ENCODE measurements around the gene PAQR5. TPM values are rescaled to one million over a fixed set of nuclear protein-coding genes. Genes with fewer than 3 reads are reported as not detected.

PAQR5 gene
- total RNA-seq, 1 experiment from 2014 or later = 9.4 TPM

GRCh38 chr15:69424001-69424400, 125.3 kb downstream of the PAQR5 start (continued):
- TF ChIP-seq, protein P1, sequence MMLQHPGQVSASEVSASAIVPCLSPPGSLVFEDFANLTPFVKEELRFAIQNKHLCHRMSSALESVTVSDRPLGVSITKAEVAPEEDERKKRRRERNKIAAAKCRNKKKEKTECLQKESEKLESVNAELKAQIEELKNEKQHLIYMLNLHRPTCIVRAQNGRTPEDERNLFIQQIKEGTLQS (CRISPR knock-in tag; conservative IDR thresholded peaks at IDR 0.05) = no peak
- TF ChIP-seq, protein P2, sequence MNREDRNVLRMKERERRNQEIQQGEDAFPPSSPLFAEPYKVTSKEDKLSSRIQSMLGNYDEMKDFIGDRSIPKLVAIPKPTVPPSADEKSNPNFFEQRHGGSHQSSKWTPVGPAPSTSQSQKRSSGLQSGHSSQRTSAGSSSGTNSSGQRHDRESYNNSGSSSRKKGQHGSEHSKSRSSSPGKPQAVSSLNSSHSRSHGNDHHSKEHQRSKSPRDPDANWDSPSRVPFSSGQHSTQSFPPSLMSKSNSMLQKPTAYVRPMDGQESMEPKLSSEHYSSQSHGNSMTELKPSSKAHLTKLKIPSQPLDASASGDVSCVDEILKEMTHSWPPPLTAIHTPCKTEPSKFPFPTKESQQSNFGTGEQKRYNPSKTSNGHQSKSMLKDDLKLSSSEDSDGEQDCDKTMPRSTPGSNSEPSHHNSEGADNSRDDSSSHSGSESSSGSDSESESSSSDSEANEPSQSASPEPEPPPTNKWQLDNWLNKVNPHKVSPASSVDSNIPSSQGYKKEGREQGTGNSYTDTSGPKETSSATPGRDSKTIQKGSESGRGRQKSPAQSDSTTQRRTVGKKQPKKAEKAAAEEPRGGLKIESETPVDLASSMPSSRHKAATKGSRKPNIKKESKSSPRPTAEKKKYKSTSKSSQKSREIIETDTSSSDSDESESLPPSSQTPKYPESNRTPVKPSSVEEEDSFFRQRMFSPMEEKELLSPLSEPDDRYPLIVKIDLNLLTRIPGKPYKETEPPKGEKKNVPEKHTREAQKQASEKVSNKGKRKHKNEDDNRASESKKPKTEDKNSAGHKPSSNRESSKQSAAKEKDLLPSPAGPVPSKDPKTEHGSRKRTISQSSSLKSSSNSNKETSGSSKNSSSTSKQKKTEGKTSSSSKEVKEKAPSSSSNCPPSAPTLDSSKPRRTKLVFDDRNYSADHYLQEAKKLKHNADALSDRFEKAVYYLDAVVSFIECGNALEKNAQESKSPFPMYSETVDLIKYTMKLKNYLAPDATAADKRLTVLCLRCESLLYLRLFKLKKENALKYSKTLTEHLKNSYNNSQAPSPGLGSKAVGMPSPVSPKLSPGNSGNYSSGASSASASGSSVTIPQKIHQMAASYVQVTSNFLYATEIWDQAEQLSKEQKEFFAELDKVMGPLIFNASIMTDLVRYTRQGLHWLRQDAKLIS (CRISPR knock-in tag; IDR thresholded peaks at IDR 0.05; ENCODE audit: borderline replicate concordance) = no peak
- TF ChIP-seq, protein P3, sequence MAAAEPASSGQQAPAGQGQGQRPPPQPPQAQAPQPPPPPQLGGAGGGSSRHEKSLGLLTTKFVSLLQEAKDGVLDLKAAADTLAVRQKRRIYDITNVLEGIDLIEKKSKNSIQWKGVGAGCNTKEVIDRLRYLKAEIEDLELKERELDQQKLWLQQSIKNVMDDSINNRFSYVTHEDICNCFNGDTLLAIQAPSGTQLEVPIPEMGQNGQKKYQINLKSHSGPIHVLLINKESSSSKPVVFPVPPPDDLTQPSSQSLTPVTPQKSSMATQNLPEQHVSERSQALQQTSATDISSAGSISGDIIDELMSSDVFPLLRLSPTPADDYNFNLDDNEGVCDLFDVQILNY (CRISPR knock-in tag; IDR thresholded peaks at IDR 0.05) = no peak
- no peak for TF ChIP-seq ATF6 (CRISPR knock-in tag; IDR thresholded peaks at IDR 0.05)
- TF ChIP-seq CREM (CRISPR knock-in tag; IDR thresholded peaks at IDR 0.05) = no peak
- TF ChIP-seq NR2C2 (CRISPR knock-in tag; IDR thresholded peaks at IDR 0.05) = no peak

DNA sequence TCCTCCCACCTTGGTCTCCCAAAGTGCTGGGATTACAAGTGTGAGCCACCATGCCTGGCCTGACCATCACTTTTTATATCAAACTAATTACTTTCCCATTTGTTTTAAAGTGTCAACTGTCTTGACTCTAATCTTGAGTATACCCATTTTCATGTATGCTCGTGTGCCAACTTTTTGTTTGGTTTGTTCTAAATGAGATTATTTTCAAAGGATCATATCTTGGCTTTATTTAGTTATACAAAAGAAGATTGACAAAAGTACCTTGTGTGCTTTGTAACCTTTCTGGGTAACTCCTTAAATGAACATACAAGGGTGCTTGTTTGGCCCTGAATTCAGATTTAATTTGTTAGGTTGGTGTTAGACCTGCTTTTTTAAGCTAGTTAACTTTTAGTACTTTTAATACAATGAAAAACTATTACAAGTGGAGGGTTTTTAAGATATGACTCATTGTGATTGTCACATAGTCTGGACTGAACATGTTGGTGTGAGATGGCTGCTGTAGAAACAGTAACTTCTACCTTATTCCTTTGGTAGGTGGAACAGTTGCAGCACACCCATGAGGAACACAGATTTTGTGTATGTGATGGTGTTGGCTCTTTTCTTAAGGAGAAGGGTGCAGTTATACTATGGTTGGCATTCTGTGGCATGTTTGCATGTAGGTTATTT, 126.2 kb downstream of the PAQR5 start:
- no peaks in the 10 kb centered on the region for H3K4me1 Mint-ChIP-seq
- peaks cover 82% of the 10 kb centered on the region for H3K36me3 Mint-ChIP-seq
- H3K4me3 Mint-ChIP-seq = no peak overlapping the region
- no peaks in the 10 kb centered on the region for H3K27me3 Mint-ChIP-seq (ENCODE audit: low read depth)
- ChIA-PET POLR2A (no interaction called here), CTCF (no interaction called here)
- no peak overlapping the region for H3K27ac Mint-ChIP-seq
- no peak for DNase-seq (ENCODE audit: low spot score)
- ATAC-seq = no peak
- TF ChIP-seq ZMAT4 (CRISPR knock-in tag; IDR thresholded peaks at IDR 0.05) (no peak), TEAD4 (CRISPR knock-in tag; IDR thresholded peaks at IDR 0.05) (no peak), JAZF1 (CRISPR knock-in tag; IDR thresholded peaks at IDR 0.05) (no peak), SMAD3 (CRISPR knock-in tag; IDR thresholded peaks at IDR 0.05; ENCODE audit: borderline replicate concordance) (no peak), MAX (CRISPR knock-in tag; IDR thresholded peaks at IDR 0.05) (no peak), KAT7 (CRISPR knock-in tag; IDR thresholded peaks at IDR 0.05; ENCODE audit: borderline replicate concordance) (no peak), NR2C2 (CRISPR knock-in tag; IDR thresholded peaks at IDR 0.05) (no peak), ATF2 (CRISPR knock-in tag; IDR thresholded peaks at IDR 0.05; ENCODE audit: borderline replicate concordance, low read depth) (no peak), ATF1 (CRISPR knock-in tag; IDR thresholded peaks at IDR 0.05) (no peak)
- TF ChIP-seq, protein P4, sequence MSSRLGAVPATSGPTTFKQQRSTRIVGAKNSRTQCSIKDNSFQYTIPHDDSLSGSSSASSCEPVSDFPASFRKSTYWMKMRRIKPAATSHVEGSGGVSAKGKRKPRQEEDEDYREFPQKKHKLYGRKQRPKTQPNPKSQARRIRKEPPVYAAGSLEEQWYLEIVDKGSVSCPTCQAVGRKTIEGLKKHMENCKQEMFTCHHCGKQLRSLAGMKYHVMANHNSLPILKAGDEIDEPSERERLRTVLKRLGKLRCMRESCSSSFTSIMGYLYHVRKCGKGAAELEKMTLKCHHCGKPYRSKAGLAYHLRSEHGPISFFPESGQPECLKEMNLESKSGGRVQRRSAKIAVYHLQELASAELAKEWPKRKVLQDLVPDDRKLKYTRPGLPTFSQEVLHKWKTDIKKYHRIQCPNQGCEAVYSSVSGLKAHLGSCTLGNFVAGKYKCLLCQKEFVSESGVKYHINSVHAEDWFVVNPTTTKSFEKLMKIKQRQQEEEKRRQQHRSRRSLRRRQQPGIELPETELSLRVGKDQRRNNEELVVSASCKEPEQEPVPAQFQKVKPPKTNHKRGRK (CRISPR knock-in tag; IDR thresholded peaks at IDR 0.05; ENCODE audit: borderline replicate concordance) = no peak
- TF ChIP-seq, protein P5, sequence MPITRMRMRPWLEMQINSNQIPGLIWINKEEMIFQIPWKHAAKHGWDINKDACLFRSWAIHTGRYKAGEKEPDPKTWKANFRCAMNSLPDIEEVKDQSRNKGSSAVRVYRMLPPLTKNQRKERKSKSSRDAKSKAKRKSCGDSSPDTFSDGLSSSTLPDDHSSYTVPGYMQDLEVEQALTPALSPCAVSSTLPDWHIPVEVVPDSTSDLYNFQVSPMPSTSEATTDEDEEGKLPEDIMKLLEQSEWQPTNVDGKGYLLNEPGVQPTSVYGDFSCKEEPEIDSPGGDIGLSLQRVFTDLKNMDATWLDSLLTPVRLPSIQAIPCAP (CRISPR knock-in tag; IDR thresholded peaks at IDR 0.05) = no peak
- TF ChIP-seq, protein P2 (CRISPR knock-in tag; IDR thresholded peaks at IDR 0.05; ENCODE audit: borderline replicate concordance) = no peak
- TF ChIP-seq, protein P6, sequence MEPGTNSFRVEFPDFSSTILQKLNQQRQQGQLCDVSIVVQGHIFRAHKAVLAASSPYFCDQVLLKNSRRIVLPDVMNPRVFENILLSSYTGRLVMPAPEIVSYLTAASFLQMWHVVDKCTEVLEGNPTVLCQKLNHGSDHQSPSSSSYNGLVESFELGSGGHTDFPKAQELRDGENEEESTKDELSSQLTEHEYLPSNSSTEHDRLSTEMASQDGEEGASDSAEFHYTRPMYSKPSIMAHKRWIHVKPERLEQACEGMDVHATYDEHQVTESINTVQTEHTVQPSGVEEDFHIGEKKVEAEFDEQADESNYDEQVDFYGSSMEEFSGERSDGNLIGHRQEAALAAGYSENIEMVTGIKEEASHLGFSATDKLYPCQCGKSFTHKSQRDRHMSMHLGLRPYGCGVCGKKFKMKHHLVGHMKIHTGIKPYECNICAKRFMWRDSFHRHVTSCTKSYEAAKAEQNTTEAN (CRISPR knock-in tag; IDR thresholded peaks at IDR 0.05) = no peak
- H3K9me3 Mint-ChIP-seq = no peaks in the 10 kb centered on the region

All from WTC11 (cell line).